ENCODE data around the gene DCC. TPM values are rescaled to one million over a fixed set of nuclear protein-coding genes. Genes with fewer than 3 reads are reported as not detected.
A peak's percentile ranks its signal among the peaks of the same experiment; 100 is the strongest.

DCC gene
- polyA plus RNA-seq, 2 of the 4 experiments (the other 2 are of a cell fraction), result 0.12 TPM; not detected in 1

- TF ChIP-seq ATOH8 (CRISPR knock-in tag; IDR thresholded peaks at IDR 0.05; ENCODE audit: low read depth), result no peak
Measured at GRCh38 chr18:52598921-52599320, 258.9 kb downstream of the DCC start (continued).

DNA sequence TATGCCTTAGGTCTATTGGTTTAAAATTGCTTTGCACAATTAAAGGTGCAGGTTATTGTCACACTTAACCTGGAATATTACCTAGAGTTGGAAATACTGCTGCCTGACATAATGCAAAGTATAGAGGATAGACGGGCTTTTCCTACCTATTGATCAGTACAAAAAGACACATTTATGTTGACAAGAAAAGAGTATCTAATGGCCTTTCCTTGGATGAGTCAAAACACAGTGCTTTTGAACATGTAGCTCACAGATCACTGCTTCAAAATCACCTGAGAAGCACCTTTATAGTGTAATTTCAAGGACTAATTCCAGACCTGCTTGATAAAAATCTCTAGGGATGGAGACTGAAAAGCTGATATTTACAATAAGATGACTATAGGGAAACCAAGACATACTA, 262.8 kb downstream of the DCC start:
- no peak for FAIRE-seq
- ChIA-PET POLR2A (no interaction called here), CTCF (no interaction called here)
- Histone ChIP-seq H3K27ac (no peak overlapping the region), H3K4me1 (no peaks in the 10 kb centered on the region), H3K4me2 (no peak overlapping the region), H3K9me3 (no peaks in the 10 kb centered on the region), H3K4me3 (no peak overlapping the region)
- ATAC-seq, result no peak
- DNase-seq (ENCODE audit: low read depth in 1 of 2, low spot score in 1 of 2), result no peak
- TF ChIP-seq ZNF302 (CRISPR knock-in tag; IDR thresholded peaks at IDR 0.05) (no peak), ZC3H11A (IDR thresholded peaks at IDR 0.05) (no peak), HOXB13 (CRISPR knock-in tag; IDR thresholded peaks at IDR 0.05; ENCODE audit: low read depth) (no peak), KDM1A (IDR thresholded peaks at IDR 0.05; ENCODE audit: low read depth) (no peak), TP53 (CRISPR knock-in tag; IDR thresholded peaks at IDR 0.05) (no peak), CHD4 (IDR thresholded peaks at IDR 0.05; ENCODE audit: borderline replicate concordance) (no peak), RNF2 (IDR thresholded peaks at IDR 0.05; ENCODE audit: borderline replicate concordance, low read depth) (no peak)
- TF ChIP-seq, protein P1, sequence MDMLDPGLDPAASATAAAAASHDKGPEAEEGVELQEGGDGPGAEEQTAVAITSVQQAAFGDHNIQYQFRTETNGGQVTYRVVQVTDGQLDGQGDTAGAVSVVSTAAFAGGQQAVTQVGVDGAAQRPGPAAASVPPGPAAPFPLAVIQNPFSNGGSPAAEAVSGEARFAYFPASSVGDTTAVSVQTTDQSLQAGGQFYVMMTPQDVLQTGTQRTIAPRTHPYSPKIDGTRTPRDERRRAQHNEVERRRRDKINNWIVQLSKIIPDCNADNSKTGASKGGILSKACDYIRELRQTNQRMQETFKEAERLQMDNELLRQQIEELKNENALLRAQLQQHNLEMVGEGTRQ (IDR thresholded peaks at IDR 0.05), result no peak
- TF ChIP-seq, protein P2, sequence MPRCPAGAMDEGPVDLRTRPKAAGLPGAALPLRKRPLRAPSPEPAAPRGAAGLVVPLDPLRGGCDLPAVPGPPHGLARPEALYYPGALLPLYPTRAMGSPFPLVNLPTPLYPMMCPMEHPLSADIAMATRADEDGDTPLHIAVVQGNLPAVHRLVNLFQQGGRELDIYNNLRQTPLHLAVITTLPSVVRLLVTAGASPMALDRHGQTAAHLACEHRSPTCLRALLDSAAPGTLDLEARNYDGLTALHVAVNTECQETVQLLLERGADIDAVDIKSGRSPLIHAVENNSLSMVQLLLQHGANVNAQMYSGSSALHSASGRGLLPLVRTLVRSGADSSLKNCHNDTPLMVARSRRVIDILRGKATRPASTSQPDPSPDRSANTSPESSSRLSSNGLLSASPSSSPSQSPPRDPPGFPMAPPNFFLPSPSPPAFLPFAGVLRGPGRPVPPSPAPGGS (IDR thresholded peaks at IDR 0.05), result no peak
- 80% methylated on average over 1 of the region's 1 CpG for whole genome bisulfite sequencing (ENCODE audit: missing lambda C conversion rate)

DNA sequence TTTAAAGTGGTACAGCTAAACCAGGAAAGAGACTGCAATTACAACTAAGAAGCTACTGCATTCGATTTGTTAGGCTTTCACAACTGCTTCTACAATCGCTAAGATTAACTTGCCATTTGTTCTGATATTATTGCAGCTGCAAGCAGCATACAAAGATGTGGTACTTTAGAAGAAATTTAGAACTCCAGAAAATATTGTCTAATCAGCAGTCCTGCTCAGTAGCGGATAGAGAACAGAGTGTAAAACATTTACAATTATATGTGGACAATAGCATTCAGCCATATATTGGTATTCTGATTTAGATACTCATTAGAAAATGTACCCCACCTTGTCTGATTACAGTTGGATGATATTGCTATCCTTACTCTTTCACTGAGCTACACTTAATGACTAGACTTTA, 265.3 kb downstream of the DCC start:
- 62% methylated on average over 3 of the region's 3 CpGs for WGBS (ENCODE audit: missing lambda C conversion rate)
- Histone ChIP-seq H3K27ac (no peak overlapping the region), H3K4me1 (no peaks in the 10 kb centered on the region), H3K4me3 (no peak overlapping the region), H3K4me2 (no peak overlapping the region), H3K9me3 (no peaks in the 10 kb centered on the region)
- FAIRE-seq (no peak), DNase-seq (ENCODE audit: low read depth in 1 of 2, low spot score in 1 of 2) (no peak), ATAC-seq (no peak)
- TF ChIP-seq ZC3H11A (IDR thresholded peaks at IDR 0.05) (no peak), MYC (IDR thresholded peaks at IDR 0.05; ENCODE audit: borderline replicate concordance, low read length) (no peak), JUN (IDR thresholded peaks at IDR 0.05) (no peak), HES2 (IDR thresholded peaks at IDR 0.05) (no peak), MAFK (IDR thresholded peaks at IDR 0.05; ENCODE audit: partially characterized antibody) (peak; percentile 69), ZFP36 (IDR thresholded peaks at IDR 0.05; ENCODE audit: borderline replicate concordance, partially characterized antibody) (no peak), KDM1A (IDR thresholded peaks at IDR 0.05; ENCODE audit: low read depth) (no peak)
- ChIA-PET POLR2A (no interaction called here), CTCF (no interaction called here)

- FAIRE-seq (no peak), ATAC-seq (no peak), DNase-seq (ENCODE audit: low read depth in 1 of 2, low spot score in 1 of 2) (no peak)
- Histone ChIP-seq H3K27ac (no peak overlapping the region), H3K4me2 (no peak overlapping the region), H3K4me3 (no peak overlapping the region), H3K9me3 (no peaks in the 10 kb centered on the region), H3K4me1 (no peaks in the 10 kb centered on the region)
- ChIA-PET CTCF (no interaction called here), POLR2A (no interaction called here)
- TF ChIP-seq CHD4 (IDR thresholded peaks at IDR 0.05; ENCODE audit: borderline replicate concordance) (no peak), MAFK (IDR thresholded peaks at IDR 0.05; ENCODE audit: partially characterized antibody) (peak; percentile 64), ZC3H11A (IDR thresholded peaks at IDR 0.05) (no peak)
- WGBS (ENCODE audit: missing lambda C conversion rate), result 48% methylated on average over 2 of the region's 2 CpGs
Measured at GRCh38 chr18:52607985-52608384, 268.0 kb downstream of the DCC start.

All from A549 (cell line).